GM23338 (cell line): Measurements from ENCODE around the gene SLC22A5. TPM values are rescaled to one million over a fixed set of nuclear protein-coding genes. Genes with fewer than 3 reads are reported as not detected.

Experiments
- ATAC-seq: fragments of 200-7000 bp; cut with Tn5 transposase; 3 replicates; pipeline ENCODE4 v1.9.1; 2020
- DNase-seq: peaks from one replicate; pipeline ENCODE4 v3.0.0-alpha.2; 2015; ENCODE audit warnings: low spot score
- H2AFZ ChIP-seq: fragments of 200-600 bp; sonication (generic); 2 replicates; pipeline ENCODE4 v1.8.0; 2016; ENCODE audit warnings: antibody characterized with exemption, mild to moderate bottlenecking, moderate library complexity
- H3F3A ChIP-seq: fragments of 200-600 bp; sonication (generic); replicated peaks from 2 replicates; pipeline ENCODE4 v1.8.0; 2017; ENCODE audit warnings: antibody characterized with exemption, mixed run types, low read depth
- H3K27ac ChIP-seq: fragments of 200-600 bp; sonication (generic); 2 replicates; pipeline ENCODE4 v1.6.1; 2016; ENCODE audit warnings: low read depth
- H3K27me3 ChIP-seq: fragments of 200-600 bp; sonication (generic); 2 replicates; pipeline ENCODE4 v1.8.0; 2016; ENCODE audit warnings: mild to moderate bottlenecking, mixed run types, moderate library complexity; ENCODE audit not compliant: insufficient read depth
- H3K36me3 ChIP-seq: fragments of 200-600 bp; sonication (generic); 2 replicates; pipeline ENCODE4 v1.8.0; 2016; ENCODE audit warnings: mild to moderate bottlenecking; ENCODE audit not compliant: insufficient read depth
- H3K4me1 ChIP-seq: fragments of 200-600 bp; sonication (generic); 2 replicates; pipeline ENCODE4 v1.8.0; 2016; ENCODE audit warnings: mild to moderate bottlenecking, moderate library complexity; ENCODE audit not compliant: insufficient read depth
- H3K4me2 ChIP-seq: fragments of 200-600 bp; sonication (generic); 2 replicates; pipeline ENCODE4 v1.7.1; 2017; ENCODE audit warnings: mixed run types
- H3K4me3 ChIP-seq: fragments of 200-600 bp; sonication (generic); 2 replicates; pipeline ENCODE4 v1.6.1; 2016; ENCODE audit warnings: mixed run types
- H3K79me2 ChIP-seq: fragments of 200-600 bp; sonication (generic); replicated peaks from 2 replicates; pipeline ENCODE4 v1.8.0; 2017; ENCODE audit warnings: mild to moderate bottlenecking; ENCODE audit not compliant: insufficient read depth
- H3K9me2 ChIP-seq: fragments of 200-600 bp; sonication (generic); 2 replicates; pipeline ENCODE4 v1.8.0; 2017; ENCODE audit not compliant: insufficient read depth
- H4K20me1 ChIP-seq: fragments of 200-600 bp; sonication (generic); replicated peaks from 2 replicates; pipeline ENCODE4 v1.8.0; 2017; ENCODE audit warnings: mild to moderate bottlenecking; ENCODE audit not compliant: insufficient read depth
- H3K27ac Mint-ChIP-seq: 2 replicates; pipeline ENCODE4 v1.8.0; 2020; ENCODE audit warnings: inconsistent platforms, mild to moderate bottlenecking, moderate library complexity, mixed read lengths
- H3K27me3 Mint-ChIP-seq: 3 replicates; pipeline ENCODE4 v1.8.0; 2022; ENCODE audit warnings: low read depth, mild to moderate bottlenecking, moderate library complexity, mixed read lengths, inconsistent platforms; ENCODE audit not compliant: insufficient read depth, poor library complexity
- H3K36me3 Mint-ChIP-seq: 3 replicates; pipeline ENCODE4 v1.8.0; 2021; ENCODE audit warnings: low read depth, mild to moderate bottlenecking, inconsistent platforms, moderate library complexity, mixed read lengths
- H3K4me1 Mint-ChIP-seq: 3 replicates; pipeline ENCODE4 v1.8.0; 2020; ENCODE audit warnings: mild to moderate bottlenecking, inconsistent platforms, mixed read lengths
- H3K4me3 Mint-ChIP-seq: 3 replicates; pipeline ENCODE4 v1.8.0; 2021; ENCODE audit warnings: moderate library complexity, mild to moderate bottlenecking, inconsistent platforms, mixed read lengths
- H3K9me3 Mint-ChIP-seq: 3 replicates; pipeline ENCODE4 v1.8.0; 2020; ENCODE audit warnings: moderate library complexity, mild to moderate bottlenecking, inconsistent platforms, mixed read lengths
- CREB1 ChIP-seq: fragments of 250-450 bp; sonication (Bioruptor Pico); IDR thresholded peaks from 2 replicates; pipeline ENCODE4 v1.5.0; 2020; ENCODE audit warnings: low read depth, mild to moderate bottlenecking, moderate library complexity
- CTCF ChIP-seq, 2 experiments: fragments of 200-600 bp in 1 of 2; sonication (generic) in 1 of 2; conservative IDR thresholded peaks; 2 replicates each; pipeline versions ENCODE4 v1.5.1 to v1.6.1; 2016 to 2017; ENCODE audit warnings: antibody characterized with exemption in 2 of 2, low read depth in 2 of 2, mild to moderate bottlenecking in 2 of 2, moderate library complexity in 1 of 2
- ETS1 ChIP-seq: IDR thresholded peaks from 2 replicates; pipeline ENCODE4 v1.6.1; 2016; ENCODE audit warnings: antibody characterized with exemption
- EZH2 ChIP-seq: fragments of 200-600 bp; sonication (generic); IDR thresholded peaks from one replicate; pipeline ENCODE4 v1.8.0; 2017; ENCODE audit warnings: antibody characterized with exemption, mild to moderate bottlenecking, low read depth; ENCODE audit not compliant: unreplicated experiment
- EZH2phosphoT487 ChIP-seq: fragments of 200-600 bp; sonication (generic); IDR thresholded peaks from one replicate; pipeline ENCODE4 v1.8.1; 2018; ENCODE audit warnings: antibody characterized with exemption; ENCODE audit not compliant: unreplicated experiment
- JUNB ChIP-seq: IDR thresholded peaks from one replicate; pipeline ENCODE4 v1.6.1; 2016; ENCODE audit warnings: antibody characterized with exemption; ENCODE audit not compliant: unreplicated experiment
- NANOG ChIP-seq: IDR thresholded peaks from 2 replicates; pipeline ENCODE4 v1.6.1; 2016; ENCODE audit warnings: antibody characterized with exemption, borderline replicate concordance
- POLR2AphosphoS5 ChIP-seq: IDR thresholded peaks from 2 replicates; pipeline ENCODE4 v1.6.1; 2016; ENCODE audit warnings: antibody characterized with exemption, low read depth
- REST ChIP-seq: IDR thresholded peaks from one replicate; pipeline ENCODE4 v1.6.1; 2018; ENCODE audit warnings: antibody characterized with exemption; ENCODE audit not compliant: unreplicated experiment
- STAT1 ChIP-seq: IDR thresholded peaks from one replicate; pipeline ENCODE4 v1.6.1; 2016; ENCODE audit warnings: antibody characterized with exemption; ENCODE audit not compliant: unreplicated experiment
- ZNF114 ChIP-seq: fragments of 250-450 bp; sonication (Bioruptor Pico); IDR thresholded peaks from 2 replicates; pipeline ENCODE4 v1.5.0; 2020; ENCODE audit warnings: mild to moderate bottlenecking, moderate library complexity
- ZNF331 ChIP-seq: fragments of 250-450 bp; sonication (Bioruptor Pico); IDR thresholded peaks from 2 replicates; pipeline ENCODE4 v1.5.0; 2020; ENCODE audit warnings: low read depth, mild to moderate bottlenecking, moderate library complexity
- ZNF462 ChIP-seq: fragments of 250-450 bp; sonication (Bioruptor Pico); IDR thresholded peaks from 2 replicates; pipeline ENCODE4 v1.5.0; 2020; ENCODE audit warnings: mild to moderate bottlenecking, moderate library complexity
- polyA plus RNA-seq: library from polyadenylated mRNA; unstranded; fragments of >200 nt; fragmentation: Nextera tagmentation; extraction: Ambion mirVana; gene quantifications from 2 replicates; pipeline ENCODE4 v1.2.1, GENCODE V29; 2016
- total RNA-seq: library from RNA; depleted of rRNA; stranded (reverse); fragments of >200 nt; shearing (Covaris generic); gene quantifications from 2 replicates; pipeline ENCODE4 v1.2.3, GENCODE V29; 2014

The SLC22A5 gene
- total and polyA plus RNA-seq, 2 experiments from 2014 or later: 1.9 to 2.4 TPM

- ATAC-seq (no peak), DNase-seq (no peak)
- no peak for TF ChIP-seq JUNB
- no peak for TF ChIP-seq EZH2phosphoT487
- no peak for TF ChIP-seq ZNF114
- TF ChIP-seq CTCF (conservative IDR thresholded peaks at IDR 0.05; ENCODE audit: low read depth in 2 of 2): no peak
- TF ChIP-seq POLR2AphosphoS5: no peak
- TF ChIP-seq CREB1: no peak
- TF ChIP-seq ZNF462 (CRISPR knock-in tag): no peak
- TF ChIP-seq ZNF331 (CRISPR knock-in tag): no peak
- no peak for TF ChIP-seq STAT1
- no peak for TF ChIP-seq NANOG
- no peak for TF ChIP-seq ETS1
- TF ChIP-seq EZH2: no peak
- TF ChIP-seq REST: no peak
- H3K27ac ChIP-seq: no peak overlapping the region
- H3K9me2 ChIP-seq: no peaks in the 10 kb centered on the region
- no peaks in the 10 kb centered on the region for H3K4me1 ChIP-seq
- Mint-ChIP-seq H3K4me3 (no peak overlapping the region), H3K4me1 (peaks cover 3% of the 10 kb centered on the region; the same call in 2 of the 3 replicates), H3K27ac (no peak overlapping the region), H3K36me3 (no peaks in the 10 kb centered on the region), H3K27me3 (peaks cover under 1% of the 10 kb centered on the region), H3K9me3 (no peaks in the 10 kb centered on the region)
- no peak overlapping the region for H3K4me3 ChIP-seq
- no peaks in the 10 kb centered on the region for H3K36me3 ChIP-seq
- H3K79me2 ChIP-seq: no peaks in the 10 kb centered on the region
- H3K4me2 ChIP-seq: no peak overlapping the region
- H3F3A ChIP-seq: no peaks in the 10 kb centered on the region
- no peak overlapping the region for H2AFZ ChIP-seq
- H4K20me1 ChIP-seq: no peaks in the 10 kb centered on the region
- H3K27me3 ChIP-seq: peaks cover 4% of the 10 kb centered on the region
Measured at GRCh38 chr5:132365213-132365612, 4.3 kb upstream of the SLC22A5 start.
